ENCODE results near the gene TMEM131L. TPM values are rescaled to one million over a fixed set of nuclear protein-coding genes. Genes with fewer than 3 reads are reported as not detected.

Gene TMEM131L
- polyA plus RNA-seq, 4 donors: 0.22 to 9.1 (median 1.9) TPM

- peak overlapping the region in 1 of 3 donors; percentile 14 for H3K27ac ChIP-seq (ENCODE audit: low read depth in 1 of 3, low read length in 2 of 3)
- H3K4me1 ChIP-seq (ENCODE audit: control insufficient read depth in 3 of 3, insufficient read depth in 2 of 3, low read depth in 1 of 3, low read length in 2 of 3): peaks cover 3 to 40% (median 13%) of the 10 kb centered on the region in 3 donors
- H3K27me3 ChIP-seq (ENCODE audit: control insufficient read depth in 3 of 3, insufficient read depth in 3 of 3, low read length in 3 of 3): no peaks in the 10 kb centered on the region
- no peak overlapping the region for H3K4me3 ChIP-seq (ENCODE audit: low read depth in 1 of 3, low read length in 3 of 3)
- FAIRE-seq (no peak), DNase-seq (no peak)
- WGBS, 3 donors: 62 to 84% (median 79%) methylated on average over 1 of the region's 1 CpG
- H3K9me3 ChIP-seq (ENCODE audit: control insufficient read depth in 2 of 2, insufficient read depth in 1 of 2, low read depth in 1 of 2, low read length in 1 of 2): no peaks in the 10 kb centered on the region
- no peaks in the 10 kb centered on the region for H3K36me3 ChIP-seq (ENCODE audit: control insufficient read depth in 3 of 3, insufficient read depth in 2 of 3, low read depth in 1 of 3, low read length in 3 of 3)
These were observed 56.6 kb downstream of the TMEM131L start for GRCh38 chr4:153522802-153523094.

GRCh38 chr4:153523164-153523796, 57.1 kb downstream of the TMEM131L start:
- 59 to 84% (median 82%) methylated on average over 5 of the region's 5 CpGs for WGBS, 3 donors
- Histone ChIP-seq H3K4me1 (ENCODE audit: control insufficient read depth in 3 of 3, insufficient read depth in 2 of 3, low read depth in 1 of 3, low read length in 2 of 3) (peaks cover 3 to 36% (median 13%) of the 10 kb centered on the region in 3 donors), H3K36me3 (ENCODE audit: control insufficient read depth in 3 of 3, insufficient read depth in 2 of 3, low read depth in 1 of 3, low read length in 3 of 3) (no peaks in the 10 kb centered on the region), H3K27ac (ENCODE audit: low read depth in 1 of 3, low read length in 2 of 3) (peak overlapping the region in 1 of 3 donors; percentile 19), H3K27me3 (ENCODE audit: control insufficient read depth in 3 of 3, insufficient read depth in 3 of 3, low read length in 3 of 3) (no peaks in the 10 kb centered on the region), H3K9me3 (ENCODE audit: control insufficient read depth in 2 of 2, insufficient read depth in 1 of 2, low read depth in 1 of 2, low read length in 1 of 2) (no peaks in the 10 kb centered on the region), H3K4me3 (ENCODE audit: low read depth in 1 of 3, low read length in 3 of 3) (no peak overlapping the region)
- FAIRE-seq (no peak), DNase-seq (no peak)

GRCh38 chr4:153523941-153524386, 57.8 kb downstream of the TMEM131L start:
- Histone ChIP-seq H3K9me3 (ENCODE audit: control insufficient read depth in 2 of 2, insufficient read depth in 1 of 2, low read depth in 1 of 2, low read length in 1 of 2) (no peaks in the 10 kb centered on the region), H3K4me3 (ENCODE audit: low read depth in 1 of 3, low read length in 3 of 3) (no peak overlapping the region), H3K27ac (ENCODE audit: low read depth in 1 of 3, low read length in 2 of 3) (peak overlapping the region in 1 of 3 donors; percentile 19), H3K27me3 (ENCODE audit: control insufficient read depth in 3 of 3, insufficient read depth in 3 of 3, low read length in 3 of 3) (no peaks in the 10 kb centered on the region), H3K4me1 (ENCODE audit: control insufficient read depth in 3 of 3, insufficient read depth in 2 of 3, low read depth in 1 of 3, low read length in 2 of 3) (peaks cover 3 to 30% (median 16%) of the 10 kb centered on the region in 3 donors), H3K36me3 (ENCODE audit: control insufficient read depth in 3 of 3, insufficient read depth in 2 of 3, low read depth in 1 of 3, low read length in 3 of 3) (no peaks in the 10 kb centered on the region)
- WGBS, 3 donors: 37 to 55% (median 40%) methylated on average over 4 of the region's 4 CpGs
- FAIRE-seq (no peak), DNase-seq (peak in 1 of 2 donors; percentile 71)

GRCh38 chr4:153524682-153525081, 58.5 kb downstream of the TMEM131L start:
- H3K4me3 ChIP-seq (ENCODE audit: low read depth in 1 of 3, low read length in 3 of 3): no peak overlapping the region
- H3K27me3 ChIP-seq (ENCODE audit: control insufficient read depth in 3 of 3, insufficient read depth in 3 of 3, low read length in 3 of 3): no peaks in the 10 kb centered on the region
- peaks cover 3 to 26% (median 15%) of the 10 kb centered on the region in 3 donors for H3K4me1 ChIP-seq (ENCODE audit: control insufficient read depth in 3 of 3, insufficient read depth in 2 of 3, low read depth in 1 of 3, low read length in 2 of 3)
- 88 to 95% (median 93%) methylated on average over 4 of the region's 4 CpGs for WGBS, 3 donors
- H3K27ac ChIP-seq (ENCODE audit: low read depth in 1 of 3, low read length in 2 of 3): peak overlapping the region in 1 of 3 donors; percentile 19
- DNase-seq (no peak), FAIRE-seq (no peak)
- no peaks in the 10 kb centered on the region for H3K36me3 ChIP-seq (ENCODE audit: control insufficient read depth in 3 of 3, insufficient read depth in 2 of 3, low read depth in 1 of 3, low read length in 3 of 3)
- no peaks in the 10 kb centered on the region for H3K9me3 ChIP-seq (ENCODE audit: control insufficient read depth in 2 of 2, insufficient read depth in 1 of 2, low read depth in 1 of 2, low read length in 1 of 2)

GRCh38 chr4:153527690-153528089, 61.5 kb downstream of the TMEM131L start:
- Histone ChIP-seq H3K27me3 (ENCODE audit: control insufficient read depth in 3 of 3, insufficient read depth in 3 of 3, low read length in 3 of 3) (no peaks in the 10 kb centered on the region), H3K4me3 (ENCODE audit: low read depth in 1 of 3, low read length in 3 of 3) (no peak overlapping the region), H3K27ac (ENCODE audit: low read depth in 1 of 3, low read length in 2 of 3) (no peak overlapping the region), H3K9me3 (ENCODE audit: control insufficient read depth in 2 of 2, insufficient read depth in 1 of 2, low read depth in 1 of 2, low read length in 1 of 2) (no peaks in the 10 kb centered on the region), H3K4me1 (ENCODE audit: control insufficient read depth in 3 of 3, insufficient read depth in 2 of 3, low read depth in 1 of 3, low read length in 2 of 3) (peaks cover 0 to 25% (median 10%) of the 10 kb centered on the region in 3 donors), H3K36me3 (ENCODE audit: control insufficient read depth in 3 of 3, insufficient read depth in 2 of 3, low read depth in 1 of 3, low read length in 3 of 3) (no peaks in the 10 kb centered on the region)
- WGBS, 3 donors: 83 to 94% (median 90%) methylated on average over 11 of the region's 11 CpGs
- DNase-seq: no peak
- FAIRE-seq: no peak

GRCh38 chr4:153528705-153529485, 62.7 kb downstream of the TMEM131L start:
- no peaks in the 10 kb centered on the region for H3K36me3 ChIP-seq (ENCODE audit: control insufficient read depth in 3 of 3, insufficient read depth in 2 of 3, low read depth in 1 of 3, low read length in 3 of 3)
- H3K4me1 ChIP-seq (ENCODE audit: control insufficient read depth in 3 of 3, insufficient read depth in 2 of 3, low read depth in 1 of 3, low read length in 2 of 3): peaks cover 0 to 21% (median 10%) of the 10 kb centered on the region in 3 donors
- 71 to 81% (median 75%) methylated on average over 6 of the region's 6 CpGs for WGBS, 3 donors
- no peaks in the 10 kb centered on the region for H3K27me3 ChIP-seq (ENCODE audit: control insufficient read depth in 3 of 3, insufficient read depth in 3 of 3, low read length in 3 of 3)
- no peaks in the 10 kb centered on the region for H3K9me3 ChIP-seq (ENCODE audit: control insufficient read depth in 2 of 2, insufficient read depth in 1 of 2, low read depth in 1 of 2, low read length in 1 of 2)
- DNase-seq (no peak), FAIRE-seq (no peak)
- H3K4me3 ChIP-seq (ENCODE audit: low read depth in 1 of 3, low read length in 3 of 3): no peak overlapping the region
- H3K27ac ChIP-seq (ENCODE audit: low read depth in 1 of 3, low read length in 2 of 3): no peak overlapping the region

- H3K9me3 ChIP-seq (ENCODE audit: control insufficient read depth in 2 of 2, insufficient read depth in 1 of 2, low read depth in 1 of 2, low read length in 1 of 2): no peaks in the 10 kb centered on the region
- DNase-seq: no peak
- H3K27me3 ChIP-seq (ENCODE audit: control insufficient read depth in 3 of 3, insufficient read depth in 3 of 3, low read length in 3 of 3): no peaks in the 10 kb centered on the region
- WGBS, 3 donors: 80 to 89% (median 88%) methylated on average over 3 of the region's 3 CpGs
- no peak for FAIRE-seq
- H3K36me3 ChIP-seq (ENCODE audit: control insufficient read depth in 3 of 3, insufficient read depth in 2 of 3, low read depth in 1 of 3, low read length in 3 of 3): no peaks in the 10 kb centered on the region
- H3K27ac ChIP-seq (ENCODE audit: low read depth in 1 of 3, low read length in 2 of 3): no peak overlapping the region
- H3K4me3 ChIP-seq (ENCODE audit: low read depth in 1 of 3, low read length in 3 of 3): no peak overlapping the region
- peaks cover 0 to 14% (median 10%) of the 10 kb centered on the region in 3 donors for H3K4me1 ChIP-seq (ENCODE audit: control insufficient read depth in 3 of 3, insufficient read depth in 2 of 3, low read depth in 1 of 3, low read length in 2 of 3)
These were observed 63.5 kb downstream of the TMEM131L start for GRCh38 chr4:153529646-153530045.

- FAIRE-seq: no peak
- Histone ChIP-seq H3K36me3 (ENCODE audit: control insufficient read depth in 3 of 3, insufficient read depth in 2 of 3, low read depth in 1 of 3, low read length in 3 of 3) (no peaks in the 10 kb centered on the region), H3K27me3 (ENCODE audit: control insufficient read depth in 3 of 3, insufficient read depth in 3 of 3, low read length in 3 of 3) (no peaks in the 10 kb centered on the region), H3K4me3 (ENCODE audit: low read depth in 1 of 3, low read length in 3 of 3) (no peak overlapping the region), H3K9me3 (ENCODE audit: control insufficient read depth in 2 of 2, insufficient read depth in 1 of 2, low read depth in 1 of 2, low read length in 1 of 2) (no peaks in the 10 kb centered on the region), H3K4me1 (ENCODE audit: control insufficient read depth in 3 of 3, insufficient read depth in 2 of 3, low read depth in 1 of 3, low read length in 2 of 3) (peaks cover 0 to 11% (median 10%) of the 10 kb centered on the region in 3 donors), H3K27ac (ENCODE audit: low read depth in 1 of 3, low read length in 2 of 3) (peak overlapping the region in 1 of 3 donors; percentile 48)
- no peak for DNase-seq
- WGBS, 3 donors: 58 to 81% (median 63%) methylated on average over 8 of the region's 8 CpGs
These were observed 64.3 kb downstream of the TMEM131L start for GRCh38 chr4:153530284-153530999.

Measured in small intestine (tissue), 7 donors.